SU-DHL-6 (cell line): ENCODE measurements around the gene PLXDC2.

Experiments used
- H2AFZ ChIP-seq: fragments of 200-600 bp; sonication (generic); 2 replicates; pipeline ENCODE4 v1.6.1; 2014; ENCODE audit warnings: low read depth, mild to moderate bottlenecking, moderate library complexity, mixed read lengths, antibody characterized with exemption, low read length; ENCODE audit not compliant: severe bottlenecking
- H3F3A ChIP-seq: fragments of 200-600 bp; shearing (Covaris generic); 2 replicates; pipeline ENCODE4 v1.6.0; 2016; ENCODE audit warnings: antibody characterized with exemption, mild to moderate bottlenecking; ENCODE audit not compliant: insufficient read depth
- H3K27ac ChIP-seq: fragments of 200-600 bp; sonication (generic); 2 replicates; pipeline ENCODE4 v1.5.1; 2016; ENCODE audit warnings: low read depth, mild to moderate bottlenecking, low read length, moderate library complexity, mixed read lengths
- H3K27me3 ChIP-seq: fragments of 200-600 bp; sonication (generic), shearing (Covaris generic); 2 replicates; pipeline ENCODE4 v1.6.0; 2014; ENCODE audit warnings: mild to moderate bottlenecking, low read length
- H3K36me3 ChIP-seq: fragments of 200-600 bp; sonication (generic); 2 replicates; pipeline ENCODE4 v1.6.1; 2014; ENCODE audit warnings: mild to moderate bottlenecking, low read length, mixed read lengths
- H3K4me2 ChIP-seq: fragments of 300-600, 200-600 bp; shearing (Covaris generic), sonication (generic); 2 replicates; pipeline ENCODE4 v1.6.0; 2014; ENCODE audit warnings: low read length, low read depth, mild to moderate bottlenecking; ENCODE audit not compliant: poor library complexity, severe bottlenecking
- H3K4me3 ChIP-seq: fragments of 200-600 bp; sonication (generic); 2 replicates; pipeline ENCODE4 v1.5.1; 2014; ENCODE audit warnings: antibody characterized with exemption, low read length, mild to moderate bottlenecking, mixed read lengths; ENCODE audit not compliant: insufficient read depth, poor library complexity, severe bottlenecking
- H3K79me2 ChIP-seq: fragments of 200-600 bp; sonication (generic); 2 replicates; pipeline ENCODE4 v1.6.1; 2014; ENCODE audit warnings: mild to moderate bottlenecking, low read length, moderate library complexity; ENCODE audit not compliant: insufficient read depth
- H3K9ac ChIP-seq: fragments of 200-600 bp; sonication (generic); 2 replicates; pipeline ENCODE4 v1.7.0; 2014; ENCODE audit warnings: mild to moderate bottlenecking, low read length
- H3K9me2 ChIP-seq: fragments of 200-600 bp; sonication (generic); replicated peaks from 2 replicates; pipeline ENCODE4 v1.6.1; 2014; ENCODE audit warnings: low read length; ENCODE audit not compliant: insufficient read depth
- H3K9me3 ChIP-seq: fragments of 200-600 bp; sonication (generic); 2 replicates; pipeline ENCODE4 v1.6.1; 2014; ENCODE audit warnings: low read length, mixed read lengths; ENCODE audit not compliant: insufficient read depth
- H4K20me1 ChIP-seq: fragments of 200-600 bp; sonication (generic); 2 replicates; pipeline ENCODE4 v1.6.1; 2014; ENCODE audit warnings: low read depth, mild to moderate bottlenecking, antibody characterized with exemption, low read length, moderate library complexity, mixed read lengths
- CTCF ChIP-seq: fragments of 200-600 bp; sonication (generic); IDR thresholded peaks from one replicate; pipeline ENCODE4 v1.5.1; 2017; ENCODE audit warnings: antibody characterized with exemption, mild to moderate bottlenecking, low read length, moderate library complexity; ENCODE audit not compliant: insufficient read depth, poor library complexity, severe bottlenecking
- EZH2phosphoT487 ChIP-seq: fragments of 200-600 bp; sonication (generic), shearing (Covaris generic); conservative IDR thresholded peaks from 2 replicates; pipeline ENCODE4 v1.6.1; 2018; ENCODE audit warnings: mild to moderate bottlenecking, antibody characterized with exemption, low read length, moderate library complexity, mixed read lengths

Gene PLXDC2

GRCh38 chr10:19845503-19846368 is 29.5 kb downstream of the PLXDC2 start:
- Histone ChIP-seq H3K36me3 (no peaks in the 10 kb centered on the region), H3K27ac (no peak overlapping the region), H3K79me2 (no peaks in the 10 kb centered on the region), H3K9me3 (no peaks in the 10 kb centered on the region), H3F3A (no peaks in the 10 kb centered on the region), H3K9me2 (no peaks in the 10 kb centered on the region), H3K27me3 (no peaks in the 10 kb centered on the region), H4K20me1 (no peaks in the 10 kb centered on the region), H3K9ac (no peak overlapping the region), H3K4me2 (no peak overlapping the region), H2AFZ (no peak overlapping the region), H3K4me3 (no peak overlapping the region)
- TF ChIP-seq EZH2phosphoT487 (no peak), CTCF (no peak)

- TF ChIP-seq EZH2phosphoT487 = no peak
- TF ChIP-seq CTCF = no peak
- no peaks in the 10 kb centered on the region for H3K36me3 ChIP-seq
These were observed 31.1 kb downstream of the PLXDC2 start for GRCh38 chr10:19847321-19847720.

GRCh38 chr10:19848226-19848985 is 32.2 kb downstream of the PLXDC2 start:
- no peaks in the 10 kb centered on the region for H4K20me1 ChIP-seq
- no peaks in the 10 kb centered on the region for H3K27me3 ChIP-seq
- no peak overlapping the region for H3K9ac ChIP-seq
- no peak overlapping the region for H2AFZ ChIP-seq
- H3K27ac ChIP-seq = no peak overlapping the region
- H3F3A ChIP-seq = no peaks in the 10 kb centered on the region
- no peak overlapping the region for H3K4me2 ChIP-seq
- H3K36me3 ChIP-seq = no peaks in the 10 kb centered on the region
- H3K79me2 ChIP-seq = no peaks in the 10 kb centered on the region
- H3K9me3 ChIP-seq = no peaks in the 10 kb centered on the region
- H3K9me2 ChIP-seq = no peaks in the 10 kb centered on the region
- no peak overlapping the region for H3K4me3 ChIP-seq
- TF ChIP-seq CTCF (no peak), EZH2phosphoT487 (no peak)

More at GRCh38 chr10:19847321-19847720, 31.1 kb downstream of the PLXDC2 start:
- H3K79me2 ChIP-seq = no peaks in the 10 kb centered on the region
- no peak overlapping the region for H3K27ac ChIP-seq
- no peaks in the 10 kb centered on the region for H3K27me3 ChIP-seq
- no peaks in the 10 kb centered on the region for H3F3A ChIP-seq
- H3K9me3 ChIP-seq = no peaks in the 10 kb centered on the region
- no peak overlapping the region for H3K4me2 ChIP-seq
- H3K9me2 ChIP-seq = no peaks in the 10 kb centered on the region
- H3K9ac ChIP-seq = no peak overlapping the region
- no peaks in the 10 kb centered on the region for H4K20me1 ChIP-seq
- no peak overlapping the region for H3K4me3 ChIP-seq
- H2AFZ ChIP-seq = no peak overlapping the region
